Neural cell (in vitro differentiated cells): ENCODE data around the gene PCDH17. TPM values are rescaled to one million over a fixed set of nuclear protein-coding genes. Genes with fewer than 3 reads are reported as not detected.

Source experiments
- H2AFZ ChIP-seq: fragments of 200-600, 300-800 bp; sonication (generic), shearing (Covaris generic); 2 replicates; pipeline ENCODE4 v1.6.0; 2014; ENCODE audit warnings: low read depth, mild to moderate bottlenecking, antibody characterized with exemption, low read length, moderate library complexity
- H3F3A ChIP-seq: fragments of 200-600 bp; shearing (Covaris generic); 2 replicates; pipeline ENCODE4 v1.6.1; 2016; ENCODE audit warnings: mild to moderate bottlenecking, moderate library complexity, mixed read lengths, antibody characterized with exemption, low read length; ENCODE audit not compliant: insufficient read depth, poor library complexity, severe bottlenecking
- H3K27ac ChIP-seq: fragments of 200-600, 300-800 bp; sonication (generic), shearing (Covaris generic); 2 replicates; pipeline ENCODE4 v1.5.1; 2014; ENCODE audit warnings: mild to moderate bottlenecking, low read length, moderate library complexity
- H3K27me3 ChIP-seq: fragments of 300-800, 200-600 bp; sonication (generic), shearing (Covaris generic); 2 replicates; pipeline ENCODE4 v1.6.0; 2014; ENCODE audit warnings: mild to moderate bottlenecking, low read depth, low read length, moderate library complexity; ENCODE audit not compliant: insufficient read depth
- H3K36me3 ChIP-seq: fragments of 300-800, 200-600 bp; sonication (generic), shearing (Covaris generic); 2 replicates; pipeline ENCODE4 v1.5.1; 2014; ENCODE audit warnings: mild to moderate bottlenecking, antibody characterized with exemption, low read length, moderate library complexity; ENCODE audit not compliant: insufficient read depth
- H3K4me2 ChIP-seq: fragments of 300-800, 200-600 bp; sonication (generic), shearing (Covaris generic); 2 replicates; pipeline ENCODE4 v1.6.0; 2014; ENCODE audit warnings: mild to moderate bottlenecking, low read length
- H3K4me3 ChIP-seq: fragments of 300-800, 200-600 bp; sonication (generic), shearing (Covaris generic); 2 replicates; pipeline ENCODE4 v1.5.1; 2014; ENCODE audit warnings: mild to moderate bottlenecking, low read length, moderate library complexity
- H3K79me2 ChIP-seq: fragments of 200-600 bp; shearing (Covaris generic); replicated peaks from 2 replicates; pipeline ENCODE4 v1.6.0; 2014; ENCODE audit warnings: mild to moderate bottlenecking, low read length, moderate library complexity; ENCODE audit not compliant: insufficient read depth
- H3K9ac ChIP-seq: fragments of 300-800, 200-600 bp; sonication (generic), shearing (Covaris generic); 2 replicates; pipeline ENCODE4 v1.6.1; 2016; ENCODE audit warnings: mild to moderate bottlenecking, low read length, mixed read lengths
- H3K9me2 ChIP-seq: fragments of 200-600 bp; shearing (Covaris generic); 2 replicates; pipeline ENCODE4 v1.6.1; 2016; ENCODE audit warnings: mild to moderate bottlenecking, low read length, mixed read lengths; ENCODE audit not compliant: insufficient read depth
- H3K9me3 ChIP-seq: fragments of 200-600, 300-800 bp; sonication (generic), shearing (Covaris generic); 2 replicates; pipeline ENCODE4 v1.6.1; 2016; ENCODE audit warnings: mild to moderate bottlenecking, mixed run types, low read length, moderate library complexity, mixed read lengths
- H4K20me1 ChIP-seq: fragments of 200-600 bp; shearing (Covaris generic); 2 replicates; pipeline ENCODE4 v1.6.1; 2016; ENCODE audit warnings: mild to moderate bottlenecking, mixed run types; ENCODE audit not compliant: insufficient read depth
- CTCF ChIP-seq: fragments of 450-650 bp; IDR thresholded peaks from 2 replicates; pipeline ENCODE4 v1.5.1; 2014; ENCODE audit warnings: antibody characterized with exemption, mild to moderate bottlenecking, moderate library complexity; ENCODE audit not compliant: poor library complexity, severe bottlenecking
- EP300 ChIP-seq: fragments of 450-650 bp; conservative IDR thresholded peaks from 2 replicates; pipeline ENCODE4 v1.6.1; 2014; ENCODE audit warnings: antibody characterized with exemption, mild to moderate bottlenecking, moderate library complexity; ENCODE audit not compliant: poor library complexity, severe bottlenecking
- EZH2 ChIP-seq: fragments of 200-600, 300-800 bp; shearing (Covaris generic), sonication (generic); IDR thresholded peaks from 2 replicates; pipeline ENCODE4 v1.6.1; 2014; ENCODE audit warnings: antibody characterized with exemption, low read length, borderline replicate concordance, mild to moderate bottlenecking; ENCODE audit not compliant: insufficient read depth, poor library complexity, severe bottlenecking
- MXI1 ChIP-seq: fragments of 450-650 bp; conservative IDR thresholded peaks from 2 replicates; pipeline ENCODE4 v1.6.1; 2014; ENCODE audit warnings: antibody characterized with exemption, mild to moderate bottlenecking; ENCODE audit not compliant: poor library complexity, severe bottlenecking
- POLR2AphosphoS5 ChIP-seq: IDR thresholded peaks from 2 replicates; pipeline ENCODE4 v1.6.1; 2012
- RAD21 ChIP-seq: fragments of 450-650 bp; conservative IDR thresholded peaks from 2 replicates; pipeline ENCODE4 v1.6.1; 2014; ENCODE audit warnings: antibody characterized with exemption, mild to moderate bottlenecking, moderate library complexity
- SMC3 ChIP-seq: fragments of 450-650 bp; conservative IDR thresholded peaks from 2 replicates; pipeline ENCODE4 v1.6.1; 2014; ENCODE audit warnings: antibody characterized with exemption, mild to moderate bottlenecking, moderate library complexity; ENCODE audit not compliant: poor library complexity
- TAF1 ChIP-seq: IDR thresholded peaks from 2 replicates; pipeline ENCODE4 v1.6.1; 2012; ENCODE audit warnings: low read depth
- polyA minus RNA-seq: library from RNA; depleted of rRNA, polyadenylated mRNA; stranded (reverse); fragments of >200 nt; gene quantifications from 2 replicates; pipeline ENCODE4 v1.2.3, GENCODE V29; 2014
- polyA plus RNA-seq: library from polyadenylated mRNA; depleted of rRNA; stranded (reverse); fragments of >200 nt; gene quantifications from 2 replicates; pipeline ENCODE4 v1.2.3, GENCODE V29; 2014
- TF ChIP-seq, protein P1 (sequence below): IDR thresholded peaks from 2 replicates; pipeline ENCODE4 v1.6.1; 2012; ENCODE audit warnings: borderline replicate concordance

PCDH17 gene
- polyA plus RNA-seq (6.4 and 6.5 TPM in 2 replicates), polyA minus RNA-seq (24.3 and 34.6 TPM in 2 replicates)

GRCh38 chr13:57631596-57632275 is at the start of gene PCDH17:
Gene PCDH17 (plus strand): TSS chr13:57631744. CDS start chr13:57632547, 803 bp downstream.
- Histone ChIP-seq H3K79me2 (peaks cover 7% of the 10 kb centered on the region), H3K9ac (peak within 1 kb of the TSS; percentile 57), H3K4me3 (peak within 1 kb of the TSS; percentile 86), H3K4me2 (peak within 1 kb of the TSS; percentile 66), H3K9me3 (peaks cover 12% of the 10 kb centered on the region), H3K36me3 (no peaks in the 10 kb centered on the region), H3K27me3 (peaks cover 8% of the 10 kb centered on the region), H4K20me1 (no peaks in the 10 kb centered on the region), H3K9me2 (no peaks in the 10 kb centered on the region), H2AFZ (peak within 1 kb of the TSS; percentile 21), H3F3A (no peaks in the 10 kb centered on the region), H3K27ac (peak within 1 kb of the TSS; percentile 5)
- TF ChIP-seq MXI1, result peak; percentile 46
- peak; percentile 47 for TF ChIP-seq CTCF
- TF ChIP-seq EP300, result no peak
- no peak for TF ChIP-seq EZH2
- TF ChIP-seq RAD21, result peak; percentile 58
- TF ChIP-seq SMC3, result peak; percentile 42

DNA sequence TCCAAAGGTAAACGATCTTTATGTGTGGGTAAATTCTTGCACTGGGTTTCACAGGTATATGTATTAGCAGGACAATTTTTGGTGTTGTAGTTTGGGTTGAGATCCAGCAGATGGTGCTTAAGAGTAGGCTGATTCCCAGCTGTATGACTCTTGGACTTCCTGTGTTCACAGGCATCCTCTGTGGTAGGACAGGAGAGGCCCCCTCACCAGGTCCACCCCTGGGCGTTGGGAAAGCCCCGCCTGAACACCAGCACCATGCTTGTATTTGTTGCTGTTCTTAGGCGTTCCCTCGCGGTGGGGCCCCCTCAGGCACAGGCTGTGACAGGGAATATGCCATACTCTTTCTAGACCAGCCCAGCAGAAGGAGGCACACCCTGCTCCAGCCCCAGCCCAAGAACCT is 49.5 kb upstream of the PCDH17 start:
- H3F3A ChIP-seq, result no peaks in the 10 kb centered on the region
- no peak overlapping the region for H3K4me2 ChIP-seq
- H2AFZ ChIP-seq, result no peak overlapping the region
- no peaks in the 10 kb centered on the region for H3K9me2 ChIP-seq
- no peaks in the 10 kb centered on the region for H3K9me3 ChIP-seq
- TF ChIP-seq RAD21, result no peak
- no peak overlapping the region for H3K4me3 ChIP-seq
- no peak overlapping the region for H3K9ac ChIP-seq
- H3K36me3 ChIP-seq, result no peaks in the 10 kb centered on the region
- H3K27ac ChIP-seq, result no peak overlapping the region
- no peaks in the 10 kb centered on the region for H3K27me3 ChIP-seq
- no peaks in the 10 kb centered on the region for H4K20me1 ChIP-seq
- H3K79me2 ChIP-seq, result no peaks in the 10 kb centered on the region

DNA sequence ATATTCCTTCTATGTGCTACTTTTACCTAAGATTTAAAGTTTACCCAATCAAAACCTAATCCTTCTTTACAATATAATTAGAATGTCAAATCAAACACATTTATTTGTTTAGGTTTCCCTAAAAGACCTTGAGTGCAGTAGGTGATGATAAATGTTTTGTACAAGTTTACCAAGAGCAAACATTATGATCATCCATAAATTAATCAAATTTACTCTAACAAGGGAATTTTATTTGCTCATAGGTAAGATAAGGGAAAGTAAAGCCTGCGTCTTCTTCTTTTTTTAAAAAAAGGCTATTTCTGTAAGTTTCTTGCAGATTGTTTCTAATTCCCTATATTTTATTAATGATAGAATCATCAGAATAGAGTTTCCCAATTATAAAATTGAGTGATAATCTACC is 48.0 kb upstream of the PCDH17 start:
- Histone ChIP-seq H3K9me3 (no peaks in the 10 kb centered on the region), H3K27ac (no peak overlapping the region), H3K9ac (no peak overlapping the region), H3K79me2 (no peaks in the 10 kb centered on the region), H3K27me3 (no peaks in the 10 kb centered on the region), H3K4me3 (no peak overlapping the region), H3F3A (no peaks in the 10 kb centered on the region), H2AFZ (no peak overlapping the region), H3K9me2 (no peaks in the 10 kb centered on the region), H4K20me1 (no peaks in the 10 kb centered on the region), H3K4me2 (no peak overlapping the region), H3K36me3 (no peaks in the 10 kb centered on the region)
- no peak for TF ChIP-seq EZH2
- no peak for TF ChIP-seq CTCF
- no peak for TF ChIP-seq MXI1
- no peak for TF ChIP-seq TAF1
- no peak for TF ChIP-seq EP300
- no peak for TF ChIP-seq SMC3
- TF ChIP-seq RAD21, result no peak
- TF ChIP-seq, protein P1, sequence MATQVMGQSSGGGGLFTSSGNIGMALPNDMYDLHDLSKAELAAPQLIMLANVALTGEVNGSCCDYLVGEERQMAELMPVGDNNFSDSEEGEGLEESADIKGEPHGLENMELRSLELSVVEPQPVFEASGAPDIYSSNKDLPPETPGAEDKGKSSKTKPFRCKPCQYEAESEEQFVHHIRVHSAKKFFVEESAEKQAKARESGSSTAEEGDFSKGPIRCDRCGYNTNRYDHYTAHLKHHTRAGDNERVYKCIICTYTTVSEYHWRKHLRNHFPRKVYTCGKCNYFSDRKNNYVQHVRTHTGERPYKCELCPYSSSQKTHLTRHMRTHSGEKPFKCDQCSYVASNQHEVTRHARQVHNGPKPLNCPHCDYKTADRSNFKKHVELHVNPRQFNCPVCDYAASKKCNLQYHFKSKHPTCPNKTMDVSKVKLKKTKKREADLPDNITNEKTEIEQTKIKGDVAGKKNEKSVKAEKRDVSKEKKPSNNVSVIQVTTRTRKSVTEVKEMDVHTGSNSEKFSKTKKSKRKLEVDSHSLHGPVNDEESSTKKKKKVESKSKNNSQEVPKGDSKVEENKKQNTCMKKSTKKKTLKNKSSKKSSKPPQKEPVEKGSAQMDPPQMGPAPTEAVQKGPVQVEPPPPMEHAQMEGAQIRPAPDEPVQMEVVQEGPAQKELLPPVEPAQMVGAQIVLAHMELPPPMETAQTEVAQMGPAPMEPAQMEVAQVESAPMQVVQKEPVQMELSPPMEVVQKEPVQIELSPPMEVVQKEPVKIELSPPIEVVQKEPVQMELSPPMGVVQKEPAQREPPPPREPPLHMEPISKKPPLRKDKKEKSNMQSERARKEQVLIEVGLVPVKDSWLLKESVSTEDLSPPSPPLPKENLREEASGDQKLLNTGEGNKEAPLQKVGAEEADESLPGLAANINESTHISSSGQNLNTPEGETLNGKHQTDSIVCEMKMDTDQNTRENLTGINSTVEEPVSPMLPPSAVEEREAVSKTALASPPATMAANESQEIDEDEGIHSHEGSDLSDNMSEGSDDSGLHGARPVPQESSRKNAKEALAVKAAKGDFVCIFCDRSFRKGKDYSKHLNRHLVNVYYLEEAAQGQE, result no peak
- no peak for TF ChIP-seq POLR2AphosphoS5
